Measurements from ENCODE around the gene TMX4.

Gene TMX4

DNA sequence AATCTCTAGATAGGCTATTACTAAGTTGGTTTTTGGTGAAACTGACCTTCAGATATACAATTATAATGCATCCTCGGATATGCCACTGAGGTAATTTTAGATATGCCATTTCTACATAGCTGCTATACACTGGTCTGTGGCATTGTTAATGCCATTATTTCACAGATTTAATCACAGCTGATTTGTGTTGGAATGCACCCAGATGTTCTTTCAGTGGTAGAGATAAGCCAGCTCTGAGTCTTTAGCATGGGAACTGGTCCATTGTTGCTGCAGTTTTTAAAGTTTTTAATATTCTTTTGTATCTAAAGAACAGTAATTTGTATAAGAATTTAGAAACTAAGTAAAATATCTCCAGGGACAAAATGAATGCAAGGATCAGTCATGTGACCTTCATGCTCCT lies 6.8 kb downstream of the TMX4 start:
- no peak for ATAC-seq

DNA sequence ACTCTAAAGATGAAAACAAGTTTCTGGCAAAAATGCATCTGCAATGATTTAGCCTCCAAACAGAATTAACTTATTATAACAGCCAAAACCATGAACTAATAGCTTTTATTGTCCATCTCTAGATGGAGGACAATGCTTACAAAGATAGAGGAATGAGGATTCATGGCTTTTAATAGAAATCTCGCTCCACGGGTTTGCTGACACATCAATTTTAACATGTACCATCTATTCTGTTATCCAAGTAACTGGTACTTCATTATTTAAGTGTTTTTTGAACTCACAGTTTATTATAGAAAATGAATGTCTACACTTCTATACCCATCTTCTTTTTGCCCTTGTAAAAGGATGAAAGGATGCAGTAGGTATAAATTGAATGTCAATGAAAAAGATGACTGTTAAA lies 10.8 kb downstream of the TMX4 start:
- no peak for ATAC-seq

DNA sequence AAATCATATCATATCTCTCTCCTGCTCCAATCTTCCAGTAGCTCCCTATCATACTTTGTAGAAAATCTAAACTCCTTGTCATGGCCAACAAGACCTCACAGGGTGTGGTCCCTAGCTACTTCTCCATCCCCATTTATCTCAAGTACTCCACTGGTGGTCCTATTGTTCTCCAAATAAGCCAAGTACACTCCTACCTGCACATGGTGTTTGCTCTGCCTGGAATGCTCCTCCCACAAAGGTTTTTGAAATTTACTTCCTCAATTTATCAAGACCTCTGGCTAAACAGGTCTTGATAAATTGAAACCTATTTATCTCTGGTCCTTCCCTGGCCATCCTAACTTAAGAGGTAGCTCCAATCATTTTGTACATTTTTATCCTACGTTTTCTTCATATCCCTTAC lies 12.1 kb downstream of the TMX4 start:
- ATAC-seq, result no peak

DNA sequence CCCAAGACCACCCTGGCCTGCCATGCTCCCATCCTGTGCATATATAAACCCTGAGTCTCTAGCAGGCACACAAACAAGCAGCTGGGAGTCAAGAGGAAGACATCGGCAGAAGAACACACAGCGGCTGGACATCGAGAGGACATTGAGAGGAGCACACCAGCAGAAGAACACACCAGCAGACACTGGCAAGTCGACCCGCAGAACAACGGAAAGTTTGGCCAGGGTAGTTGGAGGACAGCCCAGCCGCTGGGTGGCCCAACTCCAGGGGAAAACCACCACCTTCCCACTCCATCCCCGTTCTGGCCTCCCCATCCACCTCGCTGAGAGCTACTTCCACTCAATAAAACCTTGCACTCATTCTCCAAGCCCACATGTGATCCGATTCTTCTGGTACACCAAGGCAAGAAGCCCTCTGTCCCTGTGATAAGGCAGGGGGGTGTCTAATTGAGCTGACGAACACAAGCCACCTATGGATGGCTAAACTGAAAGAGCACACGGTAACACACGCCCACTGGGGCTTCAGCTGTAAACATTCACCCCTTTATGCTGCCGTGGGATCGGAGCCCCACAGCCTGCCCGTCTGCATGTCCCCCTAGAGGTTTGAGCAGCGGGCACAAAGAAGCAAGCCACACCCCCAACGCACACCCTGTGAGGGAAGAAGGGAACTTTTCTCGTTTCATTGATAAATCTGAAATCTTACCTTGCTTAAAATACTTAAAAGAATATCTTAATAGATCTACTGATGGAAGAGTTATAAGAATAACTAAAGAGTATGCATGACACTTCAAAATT lies 13.8 kb downstream of the TMX4 start:
- no peak for ATAC-seq

DNA sequence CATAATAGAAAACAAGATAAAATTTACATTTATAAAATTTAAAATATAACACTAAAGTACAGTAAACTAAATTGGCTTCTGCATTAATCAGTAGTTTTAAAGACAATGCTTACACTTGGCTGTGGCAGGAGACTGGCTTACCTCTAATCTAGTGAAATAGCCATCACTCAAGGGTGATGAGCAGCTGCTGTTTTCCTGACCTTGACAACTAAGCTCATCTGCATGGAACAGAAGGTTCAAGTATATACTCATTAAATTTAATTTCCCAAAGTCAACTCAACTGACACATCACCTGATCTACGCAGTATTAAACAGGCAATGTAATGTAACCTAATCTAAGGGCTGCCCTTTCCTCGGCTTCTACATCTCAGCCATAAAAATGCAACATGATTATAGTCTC lies 14.5 kb downstream of the TMX4 start:
- no peak for ATAC-seq

DNA sequence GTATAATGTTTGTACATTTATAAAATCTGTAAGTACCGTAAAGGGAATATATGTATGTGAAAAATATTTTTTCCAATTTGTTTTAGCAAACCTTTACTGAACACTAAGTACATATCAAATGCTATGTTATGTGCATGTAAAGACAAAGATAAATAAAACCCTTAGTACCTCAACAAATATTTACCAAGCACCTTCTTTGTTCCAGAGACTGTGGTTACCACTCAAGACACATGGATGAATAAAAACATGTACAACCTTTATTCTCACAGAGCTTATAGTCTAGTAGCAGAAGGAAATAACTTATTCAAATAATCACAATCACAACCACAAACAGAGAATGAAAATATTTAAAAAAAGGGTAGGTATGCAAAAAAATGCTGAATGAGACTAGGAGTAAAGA lies 17.5 kb downstream of the TMX4 start:
- no peak for ATAC-seq

DNA sequence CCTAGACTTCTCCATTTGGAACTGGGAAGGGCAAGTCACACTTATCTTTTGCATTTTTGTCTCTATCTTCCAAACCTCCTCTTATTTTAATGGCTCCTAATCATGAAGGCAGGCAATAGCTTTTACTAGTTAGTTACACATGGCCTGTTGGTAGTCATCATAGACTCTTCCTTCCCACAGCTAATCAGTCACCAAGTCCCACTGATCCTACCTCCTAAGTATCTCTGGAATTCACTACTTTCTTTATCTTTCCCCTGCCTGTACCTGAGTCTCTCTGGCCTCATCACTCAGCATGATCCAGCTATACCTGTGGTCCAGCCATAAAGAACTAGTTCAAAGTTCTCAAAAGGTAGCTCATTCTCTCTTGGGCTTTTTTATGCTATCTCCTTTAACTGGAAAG lies 18.8 kb downstream of the TMX4 start:
- no peak for ATAC-seq

DNA sequence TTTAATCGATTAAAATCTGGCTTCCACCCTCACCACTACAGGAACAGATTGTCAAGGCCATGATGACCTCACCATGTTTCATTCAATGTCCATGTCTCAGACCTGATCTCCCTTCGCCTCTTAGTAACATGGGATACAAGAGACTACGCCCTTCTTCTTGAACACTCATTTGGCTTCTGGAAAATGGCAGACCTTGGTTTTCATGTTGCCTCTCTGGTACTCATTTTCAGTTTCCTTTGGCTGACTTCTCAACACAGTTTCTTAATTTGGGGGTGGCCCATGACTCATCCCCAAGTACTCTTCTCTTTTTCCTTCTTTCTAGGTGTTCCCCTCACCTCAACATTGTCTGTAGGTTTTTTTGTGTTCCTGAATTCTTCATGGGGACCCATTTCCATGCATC lies 22.7 kb downstream of the TMX4 start:
- no peak for ATAC-seq

DNA sequence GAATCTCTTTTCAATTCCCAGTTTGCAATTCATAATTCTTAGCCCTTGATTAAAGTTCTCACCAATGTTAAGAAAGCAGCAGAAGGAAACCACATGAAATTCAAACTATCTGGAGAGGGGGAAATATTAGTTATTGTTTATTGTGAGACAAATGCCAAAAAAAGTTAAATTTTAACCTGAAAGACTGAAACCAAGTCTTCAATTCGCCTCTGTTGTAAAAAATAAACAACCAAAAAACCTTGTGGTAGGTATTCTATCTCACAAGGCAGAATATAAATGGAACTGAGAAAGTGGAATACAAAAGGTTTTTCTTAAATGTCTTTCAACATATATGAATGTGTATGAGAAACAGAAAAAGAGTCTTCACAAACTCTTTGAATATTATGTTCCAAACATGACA lies 24.8 kb downstream of the TMX4 start:
- ATAC-seq, result no peak

DNA sequence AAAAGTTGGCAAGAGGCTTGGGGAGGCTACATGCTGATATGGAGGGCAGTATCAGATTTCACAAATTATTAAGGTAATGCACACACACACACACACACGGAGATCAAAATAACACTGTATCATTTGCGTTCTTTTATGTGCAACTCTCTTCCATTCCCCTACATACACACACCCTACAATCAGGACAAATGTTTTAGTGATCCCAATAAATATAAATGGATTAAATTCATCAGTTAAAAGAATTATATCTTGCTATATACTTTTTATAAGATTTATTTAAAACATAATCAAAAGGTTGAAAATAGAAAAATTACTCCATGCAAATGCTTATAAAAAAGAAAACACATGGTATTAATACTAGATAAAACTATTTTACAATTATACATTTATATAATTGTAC lies 25.9 kb downstream of the TMX4 start:
- ATAC-seq, result no peak

DNA sequence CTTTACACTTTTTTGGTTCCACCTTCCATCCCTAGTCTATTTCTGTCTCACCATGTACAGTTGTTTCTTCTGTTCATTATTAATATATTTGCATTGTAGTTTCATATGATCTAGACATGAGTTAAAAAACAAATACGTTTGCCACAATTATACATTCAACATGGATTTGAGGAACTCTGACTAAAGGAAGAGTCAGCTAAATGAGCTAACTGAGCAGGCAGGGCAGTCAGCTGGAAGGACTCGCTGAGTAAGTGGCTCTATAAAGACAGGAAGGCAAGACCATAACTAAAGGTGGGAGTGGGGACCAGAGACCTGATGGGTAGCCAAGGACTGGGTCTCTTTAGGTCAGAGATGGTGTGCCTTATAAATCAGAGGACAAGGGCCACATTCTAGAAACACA lies 26.3 kb downstream of the TMX4 start:
- ATAC-seq, result no peak

DNA sequence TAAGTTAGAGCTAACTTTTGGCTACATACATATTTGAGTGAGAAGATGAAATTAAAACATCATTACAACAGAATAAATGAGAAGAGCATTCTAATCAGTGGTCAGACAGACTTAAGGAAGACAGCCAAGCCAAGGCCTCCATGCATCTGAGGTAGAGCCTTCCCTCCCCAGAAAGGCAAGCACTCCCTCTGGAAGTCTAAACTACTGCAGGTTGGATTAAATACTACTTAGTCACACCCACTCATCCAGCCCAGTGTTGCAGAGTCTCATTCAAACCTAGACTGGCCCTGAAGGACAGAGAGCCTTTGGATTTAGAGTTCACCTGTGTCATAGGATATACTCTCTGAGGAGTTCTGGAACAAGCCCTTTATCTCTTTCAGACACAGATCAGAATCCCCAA lies 29.2 kb downstream of the TMX4 start:
- no peak for ATAC-seq

DNA sequence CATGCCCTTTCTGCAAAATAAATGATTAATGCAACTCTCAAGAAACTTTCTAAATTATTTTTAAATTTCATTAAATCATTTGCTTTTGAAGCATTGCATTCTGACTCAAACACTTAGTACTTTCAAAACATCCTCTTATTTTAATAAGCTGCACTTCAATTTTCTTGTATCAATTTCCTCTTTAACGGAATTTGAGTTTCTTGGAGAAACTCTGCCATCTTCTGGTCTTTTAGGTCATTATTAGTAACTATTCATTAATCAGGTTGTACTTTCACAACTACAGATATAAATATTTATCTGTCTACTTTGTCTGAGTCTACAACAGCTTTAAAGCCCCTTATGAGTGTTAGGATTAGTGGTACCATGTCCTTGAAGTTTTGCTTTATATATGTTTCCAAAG lies 30.2 kb downstream of the TMX4 start:
- ATAC-seq, result no peak

DNA sequence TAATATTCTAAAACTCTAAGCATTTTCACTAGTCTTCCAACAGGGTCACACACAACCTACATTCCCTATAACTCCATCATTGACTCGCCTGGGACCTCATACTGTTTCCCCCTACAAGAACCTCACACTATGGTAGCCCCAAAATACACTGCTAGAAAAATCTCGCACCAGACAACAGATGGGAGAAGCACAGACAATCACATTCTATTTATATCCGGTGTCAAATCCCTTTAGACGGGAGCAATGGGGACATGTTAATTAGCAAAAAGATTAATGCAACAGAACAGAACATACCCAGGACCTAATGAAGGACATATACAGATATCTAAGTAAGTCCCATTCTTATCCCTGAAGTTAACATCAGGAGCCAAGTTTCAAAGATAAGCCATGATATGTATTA lies 33.6 kb downstream of the TMX4 start:
- no peak for ATAC-seq

DNA sequence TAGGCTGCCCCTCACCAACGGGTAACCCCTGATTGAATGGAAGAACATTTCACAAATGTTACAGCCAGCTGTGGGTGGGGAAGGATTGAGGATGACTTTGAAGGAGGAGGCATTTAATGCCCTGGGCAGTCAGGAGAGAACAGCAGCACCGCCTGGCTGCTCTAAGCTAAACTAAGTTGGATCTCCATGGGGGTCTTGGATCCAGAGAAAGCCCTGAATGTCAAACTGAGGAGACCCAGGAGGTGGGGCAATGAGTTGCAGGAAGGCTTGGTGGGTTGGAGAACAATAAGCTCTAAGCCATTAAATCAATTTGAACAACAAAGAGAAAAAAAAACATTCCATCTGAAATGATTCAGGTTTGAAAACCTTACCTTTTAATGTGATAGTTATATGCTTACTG lies 35.4 kb downstream of the TMX4 start:
- no peak for ATAC-seq

DNA sequence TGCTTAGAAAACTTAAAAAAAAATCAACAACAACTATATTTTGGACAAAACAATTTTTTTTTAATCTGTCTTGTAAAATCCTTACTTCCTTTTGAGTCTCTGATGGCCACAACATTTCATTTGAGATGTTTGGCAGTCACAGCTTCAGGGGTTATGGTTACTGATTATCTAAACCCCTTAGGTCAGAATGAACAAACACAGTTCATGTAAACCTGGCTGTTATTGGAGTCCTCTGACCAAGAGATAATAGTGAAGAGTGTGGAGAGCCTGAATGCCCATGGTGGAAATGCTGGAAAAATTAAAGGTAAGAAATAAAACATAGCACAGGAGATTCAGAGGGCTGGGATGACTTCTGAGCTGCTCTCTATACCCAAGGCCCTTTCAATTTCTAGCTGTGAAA lies 38.2 kb downstream of the TMX4 start:
- ATAC-seq, result no peak

DNA sequence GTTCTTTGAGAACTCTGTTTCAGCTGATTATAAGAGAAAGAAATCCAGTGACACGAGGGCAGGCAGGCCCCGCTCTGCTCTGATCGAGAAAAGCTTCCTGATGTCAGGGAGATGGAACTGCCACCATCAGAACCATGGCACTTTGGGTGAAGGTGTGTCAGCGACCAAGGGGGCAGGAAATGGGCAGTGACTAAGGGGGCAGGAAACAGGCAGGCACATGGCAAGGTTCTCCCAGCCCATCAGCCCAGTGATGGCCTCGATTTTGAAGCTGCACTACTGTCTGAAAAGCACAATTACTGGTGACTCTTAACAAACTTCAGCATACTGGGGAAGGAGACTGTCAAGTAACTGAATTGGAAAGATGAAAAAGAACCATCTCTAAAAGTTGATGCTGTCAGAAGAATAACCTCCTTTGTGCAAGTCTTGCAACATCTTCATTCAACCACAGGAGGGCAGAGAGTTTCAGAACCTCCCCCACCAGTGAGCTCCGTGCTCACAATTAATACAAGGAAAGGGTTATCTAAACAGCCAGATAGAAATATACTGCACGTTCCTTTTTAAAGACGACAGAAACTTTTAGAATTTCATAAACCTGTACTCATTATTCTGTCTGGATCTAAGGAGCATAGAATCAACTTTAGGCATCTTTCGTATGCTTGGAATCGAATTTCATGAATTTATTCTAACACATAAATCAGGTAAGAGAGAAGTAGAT lies 39.1 kb downstream of the TMX4 start:
- ATAC-seq, result peak; percentile 44 to 59

DNA sequence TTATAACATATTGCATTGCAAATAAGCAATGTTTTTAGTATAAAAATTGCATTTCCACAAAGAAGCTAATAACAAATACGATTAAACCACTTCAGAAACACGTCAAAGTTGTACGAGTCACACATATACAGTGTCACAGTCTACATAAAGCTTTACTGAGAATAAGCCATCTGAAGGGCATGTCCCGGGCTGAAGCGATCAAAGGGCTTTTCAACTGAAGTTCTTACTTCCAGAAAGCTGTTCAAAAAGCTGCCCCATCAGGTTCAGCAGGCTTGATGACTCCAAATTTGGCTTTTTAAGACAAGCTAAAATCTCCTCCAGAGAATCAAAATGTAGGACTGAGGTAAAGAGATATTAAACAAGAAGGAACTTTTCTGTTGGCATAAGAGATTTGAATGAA lies 41.9 kb downstream of the TMX4 start:
- ATAC-seq, result no peak

DNA sequence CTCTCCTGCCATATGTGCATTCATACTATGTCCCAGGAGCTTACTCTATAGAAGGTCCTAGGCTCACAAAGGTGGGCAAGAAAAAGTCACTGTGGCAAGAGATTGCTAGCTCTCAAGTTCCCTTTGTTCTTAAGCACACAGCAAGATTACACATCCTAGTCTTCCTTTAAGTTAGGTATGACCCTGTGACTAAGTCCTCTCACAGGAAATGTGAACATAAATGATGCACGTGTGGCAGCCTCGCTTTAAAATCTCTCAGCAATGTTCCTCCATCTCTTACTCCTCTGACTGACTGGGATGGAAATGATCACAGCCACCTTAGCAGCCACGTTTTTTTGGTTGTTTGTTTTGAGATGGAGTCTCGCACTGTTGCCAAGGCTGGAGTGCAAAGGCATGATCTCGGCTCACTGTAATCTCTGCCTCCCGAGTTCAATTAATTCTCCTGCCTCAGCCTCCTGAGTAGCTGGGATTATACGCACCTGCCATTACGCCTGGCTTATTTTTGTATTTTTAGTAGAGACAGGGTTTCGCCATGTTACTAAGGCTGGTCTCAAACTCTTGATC lies 43.6 kb downstream of the TMX4 start:
- ATAC-seq, result no peak

DNA sequence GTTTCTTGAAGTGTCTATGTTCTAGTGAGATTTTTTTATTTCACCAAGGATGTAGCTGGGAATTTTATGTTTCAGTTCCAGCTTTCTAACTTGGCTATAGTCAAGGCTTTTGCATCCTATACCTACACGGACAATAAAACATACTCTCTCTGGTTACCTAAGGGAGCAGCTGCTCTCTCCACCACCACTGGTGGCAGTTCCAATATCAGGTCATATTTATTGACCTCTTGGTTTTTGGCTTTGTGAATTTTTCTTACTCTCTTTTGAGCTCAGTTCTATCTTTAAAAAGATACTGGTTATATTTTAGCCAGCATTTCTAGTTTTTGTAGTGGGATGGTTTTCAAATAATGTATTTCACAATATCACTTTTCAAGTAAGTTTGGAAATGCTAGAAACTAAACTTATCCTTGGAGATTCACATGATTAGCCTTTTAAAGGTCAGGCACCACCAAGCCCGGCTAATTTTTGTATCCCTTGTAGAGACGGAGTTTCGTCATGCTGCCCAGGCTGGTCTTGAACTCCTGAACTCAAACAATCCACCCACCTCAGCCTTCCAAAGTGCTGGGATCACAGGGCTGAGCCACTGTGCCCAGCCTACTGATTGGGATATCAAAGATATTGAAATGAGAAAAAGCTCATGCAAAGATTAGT lies 44.7 kb downstream of the TMX4 start:
- no peak for ATAC-seq

DNA sequence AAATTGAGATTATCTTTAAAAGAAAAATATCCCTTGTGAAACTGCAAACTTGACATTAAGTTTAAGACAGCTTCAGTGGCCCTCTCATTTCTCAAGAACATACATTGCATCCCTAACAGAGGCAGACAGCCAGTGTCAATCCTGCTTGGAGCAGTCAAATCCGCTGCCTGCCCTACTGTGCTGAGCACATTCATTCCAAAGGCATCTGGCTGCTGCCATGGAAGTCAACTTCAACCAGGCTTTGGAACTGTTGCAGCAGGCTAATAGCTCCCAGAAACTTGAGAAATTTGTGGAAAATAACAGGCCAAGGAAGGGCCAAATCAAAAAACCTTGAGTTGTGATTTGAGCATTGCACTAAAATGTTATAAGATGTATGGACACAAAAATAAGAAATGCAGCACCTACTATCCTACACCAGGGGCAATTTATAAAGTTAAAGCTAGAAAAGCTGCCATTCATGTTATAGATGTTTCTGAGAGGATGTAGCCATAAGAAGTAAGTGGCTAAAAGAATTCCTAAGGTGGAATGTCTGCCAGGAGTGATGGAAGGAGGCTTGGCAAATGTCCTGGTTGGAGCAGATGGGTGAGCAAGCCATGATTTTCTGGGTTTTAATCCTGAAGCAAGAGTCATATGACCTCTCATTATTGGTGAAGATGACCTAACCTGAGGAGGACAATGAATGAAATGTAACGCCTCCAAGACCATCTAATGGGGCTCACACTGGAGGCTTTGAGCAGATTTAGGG lies 47.9 kb downstream of the TMX4 start:
- ATAC-seq, result no peak

DNA sequence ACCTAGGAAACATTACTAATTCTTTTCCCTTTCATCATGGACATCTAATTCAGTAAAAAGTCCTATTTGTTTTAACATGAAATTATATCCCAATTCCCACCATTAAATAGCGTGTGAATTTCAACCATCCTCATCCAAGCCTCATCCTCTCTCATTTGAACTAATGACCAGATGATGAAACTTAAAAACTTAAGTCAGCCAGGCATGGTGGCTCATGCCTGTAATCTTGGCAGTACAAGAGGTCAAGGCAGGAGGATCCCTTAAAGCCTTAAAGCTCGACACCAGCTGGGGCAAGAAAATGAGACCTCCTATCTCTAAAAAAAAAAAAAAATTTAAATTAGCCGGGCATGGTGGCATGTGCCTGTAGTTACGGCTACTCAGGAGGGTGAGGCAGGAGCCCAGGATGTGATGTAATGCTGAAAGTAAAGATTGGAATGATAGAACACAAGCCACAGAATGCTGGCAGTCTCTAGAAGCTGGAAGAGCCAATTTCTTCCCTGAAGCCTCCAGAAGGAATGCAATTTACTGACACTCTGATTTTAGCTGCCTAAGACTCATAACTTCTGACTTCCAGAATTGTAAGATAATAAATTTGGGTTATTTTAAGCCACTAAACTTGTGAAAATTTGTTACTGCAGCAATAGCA lies 52.2 kb downstream of the TMX4 start:
- ATAC-seq, result no peak

DNA sequence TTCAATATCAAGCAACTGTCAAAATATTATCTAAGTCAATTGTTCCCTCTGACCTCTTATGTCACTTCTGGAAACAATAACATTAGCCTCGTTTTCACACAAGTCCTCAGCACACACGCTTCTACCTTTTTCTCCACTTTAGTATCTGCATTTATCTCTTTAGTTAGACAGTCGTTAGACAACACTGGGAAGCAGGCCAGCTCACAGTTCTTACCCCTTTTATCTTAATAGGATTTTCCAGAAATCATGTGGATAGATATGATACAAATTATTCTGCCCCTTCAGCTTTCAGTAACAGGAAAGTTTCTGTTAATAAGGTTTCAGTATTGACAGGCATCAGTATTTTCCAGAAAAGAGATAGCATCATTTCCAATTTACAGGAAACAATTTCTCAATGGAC lies 53.4 kb downstream of the TMX4 start:
- ATAC-seq, result no peak

Data from activated CD4-positive, CD25-positive, alpha-beta regulatory T cell treated with anti-CD3 and anti-CD28 coated beads, Interleukin-2, amount 50 U/mL, for 24 hours (primary cell).